ENCODE results near the gene SNRNP40.

DNA sequence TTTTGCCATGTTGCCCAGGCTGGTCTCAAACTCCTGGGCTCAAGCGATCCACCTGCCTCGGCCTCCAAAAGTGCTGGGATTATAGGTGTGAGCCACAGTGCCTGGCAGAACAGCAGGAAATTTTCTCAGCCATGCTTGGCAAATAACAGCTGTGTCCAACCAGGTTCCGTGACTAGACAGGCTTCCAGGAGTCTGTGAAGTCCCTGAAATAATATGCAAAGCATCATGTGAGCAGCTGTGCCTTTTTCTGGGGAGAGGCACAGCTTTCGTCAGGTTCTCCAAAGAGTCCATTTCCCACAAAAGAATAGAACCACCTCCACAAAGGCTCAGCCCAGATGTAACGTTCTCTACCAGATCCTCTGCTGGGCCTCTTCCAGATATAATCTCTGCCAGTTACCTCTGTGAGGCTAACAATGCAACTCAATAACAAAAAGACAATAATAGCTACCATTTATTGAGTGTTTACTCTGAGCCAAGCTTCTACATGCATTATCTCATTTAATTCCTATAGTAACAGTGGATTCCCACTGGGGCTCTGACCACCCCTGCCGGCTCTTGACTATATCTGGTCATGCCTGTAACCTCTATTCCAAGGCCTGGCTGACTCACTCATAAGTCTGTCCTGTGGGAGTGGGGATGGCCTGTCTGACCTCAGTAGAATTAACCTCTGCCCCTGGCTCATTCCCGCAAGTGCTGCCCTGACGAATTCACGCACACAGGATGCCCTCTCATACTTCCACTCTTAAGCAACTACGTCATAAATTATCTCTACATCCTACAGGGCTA is 52.9 kb downstream of the SNRNP40 start:
- no peak for TF ChIP-seq POLR2AphosphoS5 (IDR thresholded peaks at IDR 0.05; ENCODE audit: insufficient read depth in 1 of 2, low read depth in 1 of 2)
- TF ChIP-seq, protein P1, sequence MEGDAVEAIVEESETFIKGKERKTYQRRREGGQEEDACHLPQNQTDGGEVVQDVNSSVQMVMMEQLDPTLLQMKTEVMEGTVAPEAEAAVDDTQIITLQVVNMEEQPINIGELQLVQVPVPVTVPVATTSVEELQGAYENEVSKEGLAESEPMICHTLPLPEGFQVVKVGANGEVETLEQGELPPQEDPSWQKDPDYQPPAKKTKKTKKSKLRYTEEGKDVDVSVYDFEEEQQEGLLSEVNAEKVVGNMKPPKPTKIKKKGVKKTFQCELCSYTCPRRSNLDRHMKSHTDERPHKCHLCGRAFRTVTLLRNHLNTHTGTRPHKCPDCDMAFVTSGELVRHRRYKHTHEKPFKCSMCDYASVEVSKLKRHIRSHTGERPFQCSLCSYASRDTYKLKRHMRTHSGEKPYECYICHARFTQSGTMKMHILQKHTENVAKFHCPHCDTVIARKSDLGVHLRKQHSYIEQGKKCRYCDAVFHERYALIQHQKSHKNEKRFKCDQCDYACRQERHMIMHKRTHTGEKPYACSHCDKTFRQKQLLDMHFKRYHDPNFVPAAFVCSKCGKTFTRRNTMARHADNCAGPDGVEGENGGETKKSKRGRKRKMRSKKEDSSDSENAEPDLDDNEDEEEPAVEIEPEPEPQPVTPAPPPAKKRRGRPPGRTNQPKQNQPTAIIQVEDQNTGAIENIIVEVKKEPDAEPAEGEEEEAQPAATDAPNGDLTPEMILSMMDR (IDR thresholded peaks at IDR 0.05): no peak
- no peak for TF ChIP-seq POLR2A (IDR thresholded peaks at IDR 0.05)
